NCI-H748 (cell line): ENCODE measurements around the gene KLHL8.

Experiments used
- DNase-seq: peaks from one replicate; lab custom pipeline; 2025; ENCODE audit not compliant: unreplicated experiment; lab: John Stamatoyannopoulos, UW

KLHL8 gene

GRCh38 chr4:87126056-87126455, 94.4 kb downstream of the KLHL8 start:
- no peak for DNase-seq

GRCh38 chr4:87122252-87122651, 98.2 kb downstream of the KLHL8 start:
- no peak for DNase-seq

GRCh38 chr4:87121341-87122065, 98.9 kb downstream of the KLHL8 start:
- no peak for DNase-seq

- DNase-seq = peak; percentile 4
These were observed 99.8 kb downstream of the KLHL8 start for GRCh38 chr4:87120411-87121162.

GRCh38 chr4:87120010-87120409, 100.4 kb downstream of the KLHL8 start:
- no peak for DNase-seq

GRCh38 chr4:87118826-87119225, 101.6 kb downstream of the KLHL8 start:
- DNase-seq = no peak

- DNase-seq = no peak
These were observed 102.0 kb downstream of the KLHL8 start for GRCh38 chr4:87118421-87118820.

- no peak for DNase-seq
These were observed 102.7 kb downstream of the KLHL8 start for GRCh38 chr4:87117732-87118075.

- no peak for DNase-seq
These were observed 103.2 kb downstream of the KLHL8 start for GRCh38 chr4:87117051-87117731.

- no peak for DNase-seq
These were observed 104.2 kb downstream of the KLHL8 start for GRCh38 chr4:87116231-87116630.

- no peak for DNase-seq
These were observed 106.0 kb downstream of the KLHL8 start for GRCh38 chr4:87114245-87115062.

- DNase-seq = no peak
These were observed 108.4 kb downstream of the KLHL8 start for GRCh38 chr4:87112063-87112462.
